ENCODE measurements around the gene ASGR2. TPM values are rescaled to one million over a fixed set of nuclear protein-coding genes. Genes with fewer than 3 reads are reported as not detected.

Gene ASGR2, protein sequence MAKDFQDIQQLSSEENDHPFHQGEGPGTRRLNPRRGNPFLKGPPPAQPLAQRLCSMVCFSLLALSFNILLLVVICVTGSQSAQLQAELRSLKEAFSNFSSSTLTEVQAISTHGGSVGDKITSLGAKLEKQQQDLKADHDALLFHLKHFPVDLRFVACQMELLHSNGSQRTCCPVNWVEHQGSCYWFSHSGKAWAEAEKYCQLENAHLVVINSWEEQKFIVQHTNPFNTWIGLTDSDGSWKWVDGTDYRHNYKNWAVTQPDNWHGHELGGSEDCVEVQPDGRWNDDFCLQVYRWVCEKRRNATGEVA
- polyA plus RNA-seq (2012; ENCODE audit: insufficient read length, low read depth): not detected

DNA sequence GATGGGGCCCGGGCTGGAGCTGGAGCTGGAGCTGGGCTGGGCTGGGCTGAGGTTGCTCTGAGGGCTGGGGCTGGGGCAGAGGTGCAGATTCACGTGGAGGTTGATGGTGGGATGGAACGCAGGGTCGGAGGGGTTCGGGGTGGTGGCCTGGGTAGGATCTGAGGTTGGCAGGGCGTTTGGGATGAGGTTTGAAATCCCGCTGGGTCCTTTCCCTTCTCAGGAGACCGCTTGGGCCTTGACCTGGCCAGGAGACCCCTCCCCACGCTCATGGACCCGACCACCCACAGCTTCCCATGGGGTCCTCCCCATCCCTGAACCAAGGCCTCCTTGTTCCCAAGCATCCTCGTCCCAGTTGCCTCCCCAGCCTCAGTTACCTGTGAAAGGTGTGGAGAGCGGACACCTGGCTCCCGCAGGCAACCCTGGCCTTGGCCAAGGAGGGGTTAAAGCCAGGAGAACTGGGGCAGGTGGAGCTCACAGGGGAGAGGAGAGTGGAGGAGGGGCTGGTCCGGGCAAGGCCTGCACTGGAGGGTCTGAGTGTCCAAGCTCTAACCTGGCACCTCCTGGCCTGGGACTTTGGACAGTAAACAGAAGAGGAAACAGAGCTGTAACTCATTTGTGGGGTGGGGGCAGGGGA, at the start of gene ASGR2:
Gene ASGR2 (minus strand): TSS at position 582 of the 634 bp plus-strand sequence. CDS start 582 bp downstream, outside the sequence.
- TF ChIP-seq FOXP2 (optimal IDR thresholded peaks at IDR 0.05; ENCODE audit: borderline replicate concordance, extremely low read depth, extremely low read length, insufficient read depth) (no peak), TAF1 (IDR thresholded peaks at IDR 0.05; ENCODE audit: borderline replicate concordance, insufficient read depth, low read length) (no peak), POLR2AphosphoS5 (IDR thresholded peaks at IDR 0.05; ENCODE audit: low read depth, low read length) (no peak), SIN3A (IDR thresholded peaks at IDR 0.05; ENCODE audit: borderline replicate concordance, insufficient read depth, low read length) (no peak)
- TF ChIP-seq, protein P1, sequence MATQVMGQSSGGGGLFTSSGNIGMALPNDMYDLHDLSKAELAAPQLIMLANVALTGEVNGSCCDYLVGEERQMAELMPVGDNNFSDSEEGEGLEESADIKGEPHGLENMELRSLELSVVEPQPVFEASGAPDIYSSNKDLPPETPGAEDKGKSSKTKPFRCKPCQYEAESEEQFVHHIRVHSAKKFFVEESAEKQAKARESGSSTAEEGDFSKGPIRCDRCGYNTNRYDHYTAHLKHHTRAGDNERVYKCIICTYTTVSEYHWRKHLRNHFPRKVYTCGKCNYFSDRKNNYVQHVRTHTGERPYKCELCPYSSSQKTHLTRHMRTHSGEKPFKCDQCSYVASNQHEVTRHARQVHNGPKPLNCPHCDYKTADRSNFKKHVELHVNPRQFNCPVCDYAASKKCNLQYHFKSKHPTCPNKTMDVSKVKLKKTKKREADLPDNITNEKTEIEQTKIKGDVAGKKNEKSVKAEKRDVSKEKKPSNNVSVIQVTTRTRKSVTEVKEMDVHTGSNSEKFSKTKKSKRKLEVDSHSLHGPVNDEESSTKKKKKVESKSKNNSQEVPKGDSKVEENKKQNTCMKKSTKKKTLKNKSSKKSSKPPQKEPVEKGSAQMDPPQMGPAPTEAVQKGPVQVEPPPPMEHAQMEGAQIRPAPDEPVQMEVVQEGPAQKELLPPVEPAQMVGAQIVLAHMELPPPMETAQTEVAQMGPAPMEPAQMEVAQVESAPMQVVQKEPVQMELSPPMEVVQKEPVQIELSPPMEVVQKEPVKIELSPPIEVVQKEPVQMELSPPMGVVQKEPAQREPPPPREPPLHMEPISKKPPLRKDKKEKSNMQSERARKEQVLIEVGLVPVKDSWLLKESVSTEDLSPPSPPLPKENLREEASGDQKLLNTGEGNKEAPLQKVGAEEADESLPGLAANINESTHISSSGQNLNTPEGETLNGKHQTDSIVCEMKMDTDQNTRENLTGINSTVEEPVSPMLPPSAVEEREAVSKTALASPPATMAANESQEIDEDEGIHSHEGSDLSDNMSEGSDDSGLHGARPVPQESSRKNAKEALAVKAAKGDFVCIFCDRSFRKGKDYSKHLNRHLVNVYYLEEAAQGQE (IDR thresholded peaks at IDR 0.05; ENCODE audit: insufficient read depth in 1 of 2, low read depth in 2 of 2, low read length in 2 of 2): no peak

DNA sequence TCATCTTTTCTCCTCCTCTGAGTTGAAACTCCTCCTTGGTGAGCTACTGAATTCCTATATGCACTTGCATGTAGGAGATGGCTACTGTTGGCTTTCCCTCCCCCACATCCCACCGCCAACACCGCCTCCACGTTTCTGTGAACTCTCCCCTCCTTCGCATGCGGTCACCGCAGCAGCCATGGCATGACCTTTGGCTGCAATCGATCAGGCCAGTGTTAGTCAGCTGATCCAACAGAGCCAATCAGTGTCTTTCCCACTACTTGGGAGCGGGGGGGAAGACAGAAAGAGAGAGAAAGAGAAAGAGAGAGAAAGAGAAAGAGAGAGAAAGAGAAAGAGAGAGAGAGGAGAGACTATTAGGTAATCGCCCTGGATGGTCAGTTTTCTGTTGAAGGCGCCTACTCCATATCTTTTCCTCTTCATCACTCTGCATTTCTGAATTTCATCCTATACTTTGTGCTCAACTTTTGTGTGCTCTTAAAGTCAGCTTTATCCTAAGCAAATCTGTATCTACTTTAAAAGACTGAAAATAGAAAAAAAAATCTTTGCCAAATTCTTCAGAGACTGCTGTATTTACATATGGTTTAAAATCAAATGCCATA, 41.8 kb upstream of the ASGR2 start:
- TF ChIP-seq SIN3A (IDR thresholded peaks at IDR 0.05; ENCODE audit: borderline replicate concordance, insufficient read depth, low read length) (no peak), POLR2AphosphoS5 (IDR thresholded peaks at IDR 0.05; ENCODE audit: low read depth, low read length) (no peak), TAF1 (IDR thresholded peaks at IDR 0.05; ENCODE audit: borderline replicate concordance, insufficient read depth, low read length) (no peak), FOXP2 (optimal IDR thresholded peaks at IDR 0.05; ENCODE audit: borderline replicate concordance, extremely low read depth, extremely low read length, insufficient read depth) (no peak)
- TF ChIP-seq, protein P1 (IDR thresholded peaks at IDR 0.05; ENCODE audit: insufficient read depth in 1 of 2, low read depth in 2 of 2, low read length in 2 of 2): no peak

DNA sequence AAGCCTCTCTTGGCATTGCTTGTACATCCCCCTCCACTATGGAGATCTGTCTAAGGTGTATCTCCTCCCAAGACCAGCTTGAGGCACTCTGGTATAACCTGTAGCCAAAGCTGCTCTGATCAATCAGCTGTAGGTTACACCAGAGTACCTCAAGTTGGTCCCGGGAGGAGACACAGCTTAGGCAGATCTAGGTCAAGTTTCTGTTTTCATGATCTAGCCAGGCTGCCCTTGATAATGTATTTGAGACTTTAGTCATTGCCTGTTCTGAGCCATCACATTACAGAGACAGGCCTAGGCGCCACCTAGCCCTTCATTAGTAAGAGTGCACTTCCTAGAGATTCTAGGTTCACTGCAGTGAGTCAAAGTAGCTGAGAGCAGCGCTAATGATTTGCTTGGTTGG, 33.1 kb upstream of the ASGR2 start:
- TF ChIP-seq FOXP2 (optimal IDR thresholded peaks at IDR 0.05; ENCODE audit: borderline replicate concordance, extremely low read depth, extremely low read length, insufficient read depth) (no peak), POLR2AphosphoS5 (IDR thresholded peaks at IDR 0.05; ENCODE audit: low read depth, low read length) (no peak)

DNA sequence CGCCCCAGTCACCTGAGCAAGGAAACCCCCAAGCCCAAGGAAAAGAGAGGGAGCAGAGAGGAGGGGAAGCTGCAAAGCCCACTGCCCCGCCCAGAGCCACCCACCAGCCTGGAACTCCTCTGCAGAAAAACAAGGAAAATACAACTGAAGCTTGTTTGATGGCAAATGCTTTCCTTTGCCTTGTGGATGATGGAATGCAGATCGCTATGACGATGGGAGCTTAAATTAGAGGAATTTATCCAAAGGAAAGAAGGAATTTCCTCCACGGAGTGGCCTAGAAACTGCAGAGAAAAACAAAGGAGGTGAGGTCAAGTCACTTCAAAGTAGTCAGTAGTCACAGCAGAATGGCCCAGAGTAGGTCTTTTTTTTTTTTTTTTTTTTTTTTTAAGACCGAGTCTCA, 31.5 kb upstream of the ASGR2 start:
- no peak for TF ChIP-seq POLR2AphosphoS5 (IDR thresholded peaks at IDR 0.05; ENCODE audit: low read depth, low read length)
- TF ChIP-seq, protein P1 (IDR thresholded peaks at IDR 0.05; ENCODE audit: insufficient read depth in 1 of 2, low read depth in 2 of 2, low read length in 2 of 2): no peak
- TF ChIP-seq TAF1 (IDR thresholded peaks at IDR 0.05; ENCODE audit: borderline replicate concordance, insufficient read depth, low read length): no peak

DNA sequence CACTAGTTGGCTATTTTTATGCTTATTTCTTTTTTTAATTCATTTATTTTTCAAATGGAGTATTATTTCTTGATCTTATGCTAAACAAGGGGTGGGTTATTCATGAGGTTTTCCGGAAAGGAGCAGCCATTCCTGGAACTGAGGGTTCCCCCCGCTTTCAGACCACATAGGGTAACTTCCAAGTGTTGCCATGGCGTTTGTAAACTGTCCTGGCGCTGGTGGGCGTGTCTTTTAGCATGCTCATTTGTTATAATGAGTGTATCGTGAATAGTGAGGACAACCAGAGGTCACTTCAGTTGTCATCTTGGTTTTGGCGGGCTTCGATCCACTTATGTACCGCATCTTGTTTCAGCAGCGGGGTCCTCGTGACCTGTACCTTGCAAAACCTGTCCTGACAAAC, 29.6 kb upstream of the ASGR2 start:
- TF ChIP-seq TAF1 (IDR thresholded peaks at IDR 0.05; ENCODE audit: borderline replicate concordance, insufficient read depth, low read length) (no peak), SIN3A (IDR thresholded peaks at IDR 0.05; ENCODE audit: borderline replicate concordance, insufficient read depth, low read length) (no peak), POLR2AphosphoS5 (IDR thresholded peaks at IDR 0.05; ENCODE audit: low read depth, low read length) (no peak), FOXP2 (optimal IDR thresholded peaks at IDR 0.05; ENCODE audit: borderline replicate concordance, extremely low read depth, extremely low read length, insufficient read depth) (no peak)
- TF ChIP-seq, protein P1 (IDR thresholded peaks at IDR 0.05; ENCODE audit: insufficient read depth in 1 of 2, low read depth in 2 of 2, low read length in 2 of 2): no peak

Measured in PFSK-1 (cell line).